NB4 (cell line): ENCODE results near the gene RAB11FIP3.

ENCODE experiments used
- DNase-seq: peaks from one replicate; pipeline ENCODE4 v3.0.0; 2010; ENCODE audit warnings: low read depth
- H3K4me3 ChIP-seq: one replicate; pipeline ENCODE4 v1.5.1; 2011; ENCODE audit warnings: mild to moderate bottlenecking, low read depth, low read length, moderate library complexity
- CTCF ChIP-seq: IDR thresholded peaks from one replicate; pipeline ENCODE4 v1.5.1; 2012; ENCODE audit warnings: low read depth, low read length
- MYC ChIP-seq: IDR thresholded peaks from 2 replicates; pipeline ENCODE4 v1.6.1; 2011; ENCODE audit warnings: low read depth, low read length
- POLR2A ChIP-seq: IDR thresholded peaks from 2 replicates; pipeline ENCODE4 v1.6.1; 2011; ENCODE audit warnings: mild to moderate bottlenecking; ENCODE audit not compliant: insufficient read length; ENCODE audit errors: extremely low read depth
- TF ChIP-seq, protein P1 (sequence below): IDR thresholded peaks from 2 replicates; pipeline ENCODE4 v1.6.1; 2011; ENCODE audit warnings: low read depth, low read length

RAB11FIP3 gene

GRCh38 chr16:450785-451512, 25.5 kb downstream of the RAB11FIP3 start:
- TF ChIP-seq CTCF: no peak
- TF ChIP-seq MYC: no peak
- no peak for TF ChIP-seq POLR2A
- TF ChIP-seq, protein P1, sequence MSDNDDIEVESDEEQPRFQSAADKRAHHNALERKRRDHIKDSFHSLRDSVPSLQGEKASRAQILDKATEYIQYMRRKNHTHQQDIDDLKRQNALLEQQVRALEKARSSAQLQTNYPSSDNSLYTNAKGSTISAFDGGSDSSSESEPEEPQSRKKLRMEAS: no peak
- no peak for DNase-seq
- H3K4me3 ChIP-seq: no peak overlapping the region

DNA sequence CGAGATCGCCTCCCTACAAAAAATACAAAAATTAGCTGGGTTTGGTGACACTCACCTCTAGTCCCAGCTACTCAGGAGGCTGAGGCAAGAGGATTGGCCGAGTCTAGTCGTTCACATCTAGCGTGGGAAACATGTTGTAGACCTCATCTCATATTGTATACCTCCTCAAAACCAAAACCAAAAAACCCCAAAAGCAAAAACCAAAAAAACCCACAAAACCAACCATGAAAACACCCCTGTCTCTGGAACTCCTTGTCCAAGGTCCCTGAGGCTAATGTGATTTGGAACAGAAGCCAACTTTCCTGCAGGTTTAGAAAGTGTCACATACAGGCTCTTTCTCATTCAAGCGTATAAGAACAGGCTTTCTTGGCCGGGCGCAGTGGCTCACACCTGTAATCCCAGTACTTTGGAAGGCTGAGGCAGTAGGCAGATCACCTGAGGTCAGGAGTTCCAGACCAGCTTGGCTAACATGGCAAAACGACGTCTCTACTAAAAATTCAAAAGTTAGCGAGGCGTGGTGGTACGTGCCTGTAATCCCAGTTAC, 29.0 kb downstream of the RAB11FIP3 start:
- no peak for TF ChIP-seq CTCF
- no peak for TF ChIP-seq MYC
- TF ChIP-seq POLR2A: no peak
- TF ChIP-seq, protein P1: no peak
- no peak for DNase-seq
- no peak overlapping the region for H3K4me3 ChIP-seq

DNA sequence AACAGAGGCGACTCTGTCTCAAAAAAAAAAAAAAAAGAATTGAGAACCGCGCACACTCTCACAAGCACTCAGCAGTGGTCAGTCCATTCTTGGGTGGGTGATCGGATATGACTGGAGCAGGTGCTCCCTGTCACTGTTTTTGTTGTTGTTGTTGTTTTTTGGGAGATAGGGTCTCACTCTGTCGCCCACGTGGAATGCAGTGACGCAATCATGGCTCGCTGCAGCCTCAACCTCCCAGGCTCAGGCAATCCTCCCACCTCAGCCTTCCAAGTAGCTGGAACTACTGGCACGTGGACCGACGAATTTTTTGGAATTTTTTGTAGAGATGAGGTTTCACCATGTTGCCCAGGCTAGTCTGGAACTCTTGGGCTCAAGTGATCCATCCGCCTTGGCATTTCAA, 30.0 kb downstream of the RAB11FIP3 start:
- no peak for DNase-seq
- TF ChIP-seq POLR2A: no peak
- TF ChIP-seq MYC: no peak
- no peak for TF ChIP-seq CTCF
- TF ChIP-seq, protein P1: no peak

GRCh38 chr16:456891-457483, 31.5 kb downstream of the RAB11FIP3 start:
- DNase-seq: no peak
- TF ChIP-seq, protein P1: no peak
- no peak for TF ChIP-seq CTCF
- TF ChIP-seq MYC: no peak
- TF ChIP-seq POLR2A: no peak
- H3K4me3 ChIP-seq: no peak overlapping the region

More for the DNA sequence above, 30.0 kb downstream of the RAB11FIP3 start:
- H3K4me3 ChIP-seq: no peak overlapping the region

DNA sequence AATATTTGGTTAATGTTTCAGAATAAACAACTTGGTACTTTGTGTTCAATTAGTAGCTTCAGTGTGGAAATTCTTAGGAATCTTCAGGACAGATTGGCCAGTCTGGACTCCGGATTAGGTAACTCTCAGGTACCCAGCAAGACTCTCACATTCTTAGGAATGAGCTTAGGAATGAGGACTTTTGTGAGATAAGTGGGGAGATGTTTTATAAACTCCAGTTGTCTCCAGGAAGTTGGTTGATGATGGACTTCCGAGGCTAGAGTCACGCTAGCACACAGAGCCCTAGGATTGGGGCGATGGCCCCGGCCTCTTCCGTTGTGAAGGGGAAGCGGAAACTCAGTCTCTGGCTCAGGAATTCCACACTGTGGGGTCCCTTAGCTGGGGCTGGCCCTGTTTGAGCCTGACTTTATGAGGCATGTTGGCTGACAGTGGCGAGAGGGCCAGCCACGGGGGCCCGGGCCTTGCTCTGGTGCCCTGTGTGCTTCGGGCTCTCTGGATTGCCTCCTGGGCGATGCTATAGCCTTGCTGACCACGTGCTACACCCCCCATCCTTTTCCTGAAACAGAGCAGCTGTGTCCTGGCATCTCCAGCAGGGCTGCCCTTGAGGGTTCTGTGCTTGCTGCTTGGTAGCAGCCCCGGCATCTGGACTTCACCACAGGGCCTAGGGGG, 32.4 kb downstream of the RAB11FIP3 start:
- DNase-seq: no peak
- TF ChIP-seq POLR2A (no peak), MYC (no peak), CTCF (no peak)
- TF ChIP-seq, protein P1: no peak
- H3K4me3 ChIP-seq: no peak overlapping the region
